ENCODE data around the gene CDC42EP3. TPM values are rescaled to one million over a fixed set of nuclear protein-coding genes. Genes with fewer than 3 reads are reported as not detected.

Gene CDC42EP3
- total RNA-seq, 2 experiments from 2014 or later, result 51.1 to 52.2 TPM

DNA sequence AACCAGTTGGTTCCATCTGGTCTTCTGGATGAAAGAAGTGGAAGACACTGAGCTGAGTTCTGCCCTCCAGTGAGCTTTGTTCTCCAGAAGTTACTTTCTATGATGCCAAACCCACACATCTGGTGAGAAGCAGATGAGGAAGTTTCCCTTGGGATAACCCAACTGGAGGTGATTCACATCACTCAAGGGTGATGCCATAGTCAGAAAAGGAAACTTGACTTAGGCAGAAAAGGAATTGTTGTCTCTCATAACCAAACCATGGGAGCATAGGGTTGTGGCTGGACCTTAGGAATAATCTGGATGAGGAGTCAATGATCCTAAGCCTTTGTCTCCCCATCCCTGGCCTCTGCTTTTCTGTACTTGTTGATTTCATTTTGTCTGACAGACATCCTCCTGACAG is 43.7 kb downstream of the CDC42EP3 start:
- POLR2A ChIA-PET, result no interaction called here
- Mint-ChIP-seq H3K4me1 (peaks cover 67% of the 10 kb centered on the region), H3K27me3 (no peaks in the 10 kb centered on the region)

DNA sequence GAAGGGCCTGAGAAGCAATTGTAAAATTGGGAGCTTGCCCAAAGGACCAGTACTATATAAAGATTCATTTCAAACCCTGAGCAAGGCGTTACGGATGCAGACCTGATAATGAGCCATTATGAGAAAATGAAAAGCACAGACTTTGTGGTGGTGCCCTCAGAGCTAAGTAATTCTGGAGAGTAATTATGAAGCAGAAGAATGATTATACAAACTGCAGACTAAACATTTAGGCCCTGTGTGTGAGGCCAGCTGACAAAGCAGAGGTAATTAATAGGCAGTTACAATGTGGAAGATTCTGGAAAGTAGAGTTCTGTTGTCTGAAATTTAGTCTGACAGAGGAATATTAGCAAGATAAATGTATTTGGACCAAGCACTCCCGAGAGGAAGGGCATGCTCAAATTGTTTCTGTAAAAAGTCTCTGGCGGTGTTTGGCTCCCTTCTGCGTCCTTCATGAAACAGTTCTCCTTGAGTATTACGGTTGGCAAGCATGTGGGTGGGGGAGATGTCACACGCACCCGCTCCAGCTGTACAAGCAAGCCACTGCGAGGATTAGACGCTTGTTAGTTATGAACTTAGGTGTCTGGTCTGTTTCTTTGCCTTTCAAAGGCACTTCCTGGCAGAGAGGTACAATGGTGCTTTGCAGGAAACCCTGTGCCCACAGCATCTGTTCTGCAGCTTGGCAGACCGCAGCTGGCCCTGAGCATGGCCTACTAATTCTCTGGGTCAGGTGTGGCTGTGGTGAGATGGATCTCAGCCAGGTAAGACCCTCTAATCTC is 45.5 kb downstream of the CDC42EP3 start:
- peaks cover 32% of the 10 kb centered on the region for H3K36me3 Mint-ChIP-seq (ENCODE audit: low read depth)
- H3K27me3 Mint-ChIP-seq, result no peaks in the 10 kb centered on the region
- H3K9me3 Mint-ChIP-seq, result no peaks in the 10 kb centered on the region
- peak; percentile 74 for DNase-seq
- H3K27ac Mint-ChIP-seq, result peak overlapping the region; percentile 91
- H3K4me1 Mint-ChIP-seq, result peaks cover 60% of the 10 kb centered on the region
- ChIA-PET CTCF (interaction anchor here (0.8 to 1.8 kb wide), 10 partner anchors 10 to 251 kb away, joined by 3 to 11 read pairs (median 4); no protein-coding TSS in a partner anchor), POLR2A (interaction anchor here (0.6 to 7.2 kb wide), 15 partner anchors 7 to 82 kb away, joined by 3 to 95 read pairs (median 6); partner anchors contain the start of gene CDC42EP3)
- H3K4me3 Mint-ChIP-seq, result peak overlapping the region; percentile 60

More for the DNA sequence above, 43.7 kb downstream of the CDC42EP3 start:
- CTCF ChIA-PET, result no interaction called here
- H3K4me3 Mint-ChIP-seq, result no peak overlapping the region
- no peak for DNase-seq
- peaks cover 25% of the 10 kb centered on the region for H3K36me3 Mint-ChIP-seq (ENCODE audit: low read depth)
- H3K9me3 Mint-ChIP-seq, result no peaks in the 10 kb centered on the region
- no peak overlapping the region for H3K27ac Mint-ChIP-seq

DNA sequence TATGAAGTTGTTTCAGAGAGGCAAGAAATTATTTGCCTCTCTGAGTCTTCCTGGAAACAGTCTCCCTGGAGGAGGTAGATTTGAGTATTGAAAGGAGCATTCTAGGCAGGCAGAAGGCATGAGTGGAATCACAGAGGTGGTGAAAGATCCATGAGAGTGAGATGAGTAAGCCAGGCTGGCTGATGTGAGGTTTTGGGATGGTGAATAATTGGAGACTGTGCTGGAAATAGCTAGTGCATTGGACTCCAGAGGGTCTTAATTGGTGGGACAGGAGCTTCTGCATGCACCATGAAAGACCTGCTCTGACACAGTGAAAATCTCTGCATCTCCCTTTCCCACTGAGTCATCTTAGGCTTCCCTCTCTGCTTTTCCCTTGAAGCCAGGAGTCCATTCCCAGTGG is 46.3 kb downstream of the CDC42EP3 start:
- ChIA-PET CTCF (interaction anchor here (0.7 to 1.8 kb wide), 9 partner anchors 9 to 252 kb away, joined by 3 to 11 read pairs (median 4); no protein-coding TSS in a partner anchor), POLR2A (interaction anchor here (0.6 to 7.2 kb wide), 14 partner anchors 8 to 81 kb away, joined by 3 to 95 read pairs (median 6); partner anchors contain the start of gene CDC42EP3)
- Mint-ChIP-seq H3K27ac (peak overlapping the region; percentile 91), H3K36me3 (ENCODE audit: low read depth) (peaks cover 37% of the 10 kb centered on the region), H3K27me3 (no peaks in the 10 kb centered on the region), H3K9me3 (no peaks in the 10 kb centered on the region), H3K4me1 (peaks cover 54% of the 10 kb centered on the region), H3K4me3 (no peak overlapping the region)
- DNase-seq, result no peak

DNA sequence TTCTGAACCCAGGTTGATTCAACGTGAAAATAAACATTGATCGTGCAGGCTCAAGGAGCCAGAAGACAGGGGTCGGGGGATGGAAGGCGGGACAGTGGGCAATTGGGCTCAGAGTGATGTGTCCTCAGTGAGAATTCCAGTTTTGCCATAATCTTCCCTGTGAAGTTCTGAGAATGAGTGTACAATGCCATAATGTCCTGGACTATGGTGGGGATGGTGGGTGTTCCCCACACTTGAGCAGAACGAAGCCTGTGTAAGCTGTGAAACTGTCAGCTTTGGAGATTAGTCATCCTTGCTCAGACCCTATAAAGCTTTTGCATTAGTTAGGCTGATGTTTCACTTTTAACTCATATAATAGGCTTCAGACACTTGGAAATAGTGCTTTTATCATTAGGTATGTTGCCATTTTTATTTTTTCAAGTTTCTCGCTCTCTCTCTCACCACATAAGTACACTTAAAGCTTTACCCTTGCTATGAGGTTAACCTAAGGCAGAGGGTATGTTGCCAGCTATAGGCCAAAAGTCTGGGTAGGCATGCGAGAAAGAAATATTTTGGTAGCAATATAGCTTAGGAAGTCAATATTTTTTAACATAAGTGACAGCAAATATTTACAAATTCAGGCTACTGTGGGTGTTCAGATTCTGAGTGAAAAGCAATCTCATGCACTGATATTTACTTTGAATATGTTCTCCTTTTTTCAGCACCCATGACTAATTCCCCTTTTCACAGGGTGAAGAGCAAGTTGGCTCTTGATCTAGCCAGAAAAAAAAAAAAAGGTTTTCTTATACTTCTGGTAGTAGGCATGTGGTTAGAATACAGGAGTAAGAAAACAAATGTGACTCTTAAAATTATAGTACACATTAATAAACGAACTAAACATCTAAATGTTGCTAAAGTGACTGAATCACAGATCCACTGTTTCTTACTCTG is 47.2 kb downstream of the CDC42EP3 start:
- ChIA-PET CTCF (interaction anchor here (0.8 to 2.4 kb wide), 6 partner anchors 8 to 210 kb away, joined by 3 to 11 read pairs (median 4); no protein-coding TSS in a partner anchor), POLR2A (interaction anchor here (0.8 to 7.2 kb wide), 13 partner anchors 9 to 475 kb away, joined by 3 to 95 read pairs (median 7); partner anchors contain the start of genes CDC42EP3, CEBPZ and NDUFAF7)
- Mint-ChIP-seq H3K4me3 (peak overlapping the region; percentile 28), H3K36me3 (ENCODE audit: low read depth) (peaks cover 32% of the 10 kb centered on the region), H3K27me3 (no peaks in the 10 kb centered on the region), H3K9me3 (no peaks in the 10 kb centered on the region), H3K4me1 (peaks cover 53% of the 10 kb centered on the region), H3K27ac (peak overlapping the region; percentile 91)
- peak; percentile 33 for DNase-seq

DNA sequence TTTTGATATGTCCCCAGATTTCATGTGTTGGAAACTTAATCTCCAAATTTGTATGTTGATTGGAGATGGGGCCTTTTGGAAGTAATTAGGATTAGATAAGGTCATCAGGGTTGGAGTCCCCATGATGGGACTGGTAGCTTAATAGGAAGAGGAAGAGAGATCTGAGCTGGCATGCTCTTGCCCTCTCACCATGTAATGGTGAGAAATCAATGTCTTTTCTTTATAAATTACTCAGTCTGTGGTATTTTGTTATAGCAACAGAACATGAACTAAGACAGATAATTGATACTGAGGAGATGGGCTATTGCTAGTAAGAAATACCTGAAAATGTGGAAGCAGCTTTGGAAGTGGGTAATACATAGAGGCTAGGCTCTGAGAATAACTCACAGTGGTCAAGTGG is 48.0 kb downstream of the CDC42EP3 start:
- POLR2A ChIA-PET, result interaction anchor here (1.0 to 7.2 kb wide), 11 partner anchors 8 to 474 kb away, joined by 3 to 95 read pairs (median 7); partner anchors contain the start of genes CDC42EP3, CEBPZ and NDUFAF7
- no peak overlapping the region for H3K4me3 Mint-ChIP-seq

DNA sequence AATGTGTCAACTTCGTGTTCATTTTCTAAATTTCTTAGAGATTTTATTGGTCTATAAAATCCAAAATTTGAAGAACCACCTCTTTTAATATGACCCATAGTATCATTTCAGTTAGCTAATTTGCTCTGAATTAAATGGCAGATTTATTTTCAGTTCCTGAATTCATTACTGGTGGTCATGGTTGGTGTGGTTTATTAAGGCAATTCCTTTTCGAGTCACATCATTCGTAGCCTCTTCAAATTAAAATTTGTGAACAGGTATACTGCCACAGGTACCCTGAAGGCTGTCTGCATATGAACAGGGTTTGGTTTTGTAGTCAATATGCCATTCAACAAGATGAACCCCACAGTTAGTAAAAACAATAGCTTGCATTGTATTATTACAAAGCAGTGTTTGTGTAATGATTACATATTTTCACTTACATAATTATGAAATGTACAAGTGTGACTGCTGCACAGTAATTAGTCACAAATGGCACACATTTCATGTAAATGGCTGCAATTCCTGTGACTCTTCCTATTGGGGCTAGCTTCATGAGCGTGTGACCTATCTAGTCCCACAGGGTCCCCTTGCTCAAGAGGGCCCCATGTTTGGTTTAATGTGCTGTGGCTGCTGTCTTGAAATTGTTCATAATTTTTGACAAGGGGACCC is 48.9 kb downstream of the CDC42EP3 start:
- Mint-ChIP-seq H3K4me1 (peaks cover 57% of the 10 kb centered on the region), H3K27ac (no peak overlapping the region), H3K36me3 (ENCODE audit: low read depth) (peaks cover 33% of the 10 kb centered on the region), H3K27me3 (no peaks in the 10 kb centered on the region), H3K9me3 (no peaks in the 10 kb centered on the region), H3K4me3 (no peak overlapping the region)
- no peak for DNase-seq
- CTCF ChIA-PET, result interaction anchor here (0.9 to 2.4 kb wide), 3 partner anchors 22 to 26 kb away, joined by 3 to 11 read pairs (median 6); no protein-coding TSS in a partner anchor
- POLR2A ChIA-PET, result interaction anchor here (1.2 to 7.2 kb wide), 8 partner anchors 8 to 169 kb away, joined by 3 to 95 read pairs (median 20); partner anchors contain the start of gene CDC42EP3

More for the DNA sequence above, 48.0 kb downstream of the CDC42EP3 start:
- CTCF ChIA-PET, result interaction anchor here (0.9 to 2.4 kb wide), 5 partner anchors 22 to 36 kb away, joined by 3 to 11 read pairs (median 4); no protein-coding TSS in a partner anchor
- peak overlapping the region; percentile 91 for H3K27ac Mint-ChIP-seq
- H3K4me1 Mint-ChIP-seq, result peaks cover 54% of the 10 kb centered on the region
- H3K27me3 Mint-ChIP-seq, result no peaks in the 10 kb centered on the region
- H3K36me3 Mint-ChIP-seq (ENCODE audit: low read depth), result peaks cover 33% of the 10 kb centered on the region
- DNase-seq, result no peak
- H3K9me3 Mint-ChIP-seq, result no peaks in the 10 kb centered on the region

DNA sequence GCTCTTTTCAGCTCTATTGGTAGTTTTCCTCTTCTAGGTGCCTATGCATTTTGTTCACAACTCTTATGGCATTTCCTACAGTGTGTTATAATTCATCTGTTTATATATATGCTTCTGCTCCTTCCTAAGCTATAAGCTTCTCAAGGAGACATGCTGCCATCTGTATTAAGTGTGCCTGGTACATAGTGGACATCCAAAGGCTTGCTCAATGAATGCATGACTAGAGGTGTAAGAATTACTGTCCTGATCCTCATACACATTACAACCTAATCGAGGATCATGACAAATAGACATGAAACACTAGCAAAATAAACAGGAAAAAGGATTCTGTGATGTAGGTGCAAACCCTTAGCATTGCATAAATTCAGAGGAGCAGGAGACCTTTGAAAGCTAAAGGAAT is 50.2 kb downstream of the CDC42EP3 start:
- peaks cover 59% of the 10 kb centered on the region for H3K4me1 Mint-ChIP-seq

DNA sequence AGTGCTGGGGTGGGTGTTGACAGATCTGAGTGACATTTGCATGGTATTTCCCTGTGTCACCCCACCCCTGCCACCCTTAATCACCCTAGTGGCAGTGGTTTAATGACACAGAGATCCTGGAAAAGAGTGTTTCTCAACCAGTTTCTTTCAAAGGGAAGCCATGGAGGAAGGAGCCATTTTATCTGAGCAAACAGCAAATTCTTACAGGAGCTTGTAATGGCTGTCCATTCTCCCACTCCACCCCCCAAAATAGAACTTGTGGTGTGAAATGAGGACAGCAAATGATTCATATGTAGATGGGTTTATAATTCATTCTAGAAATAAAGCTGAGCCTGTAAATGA is 51.5 kb downstream of the CDC42EP3 start:
- Mint-ChIP-seq H3K4me3 (no peak overlapping the region), H3K27ac (no peak overlapping the region), H3K36me3 (ENCODE audit: low read depth) (peaks cover 42% of the 10 kb centered on the region), H3K27me3 (no peaks in the 10 kb centered on the region), H3K9me3 (no peaks in the 10 kb centered on the region), H3K4me1 (peaks cover 59% of the 10 kb centered on the region)
- ChIA-PET POLR2A (interaction anchor here (0.6 to 7.2 kb wide), 5 partner anchors 20 to 50 kb away, joined by 3 to 95 read pairs (median 5); no protein-coding TSS in a partner anchor), CTCF (interaction anchor here (1.0 to 1.9 kb wide), 5 partner anchors 20 to 257 kb away, joined by 3 to 5 read pairs (median 3); no protein-coding TSS in a partner anchor)
- DNase-seq, result no peak

More for the DNA sequence above, 50.2 kb downstream of the CDC42EP3 start:
- CTCF ChIA-PET, result interaction anchor here (1.3 to 1.5 kb wide), 4 partner anchors 24 to 256 kb away, joined by 3 to 4 read pairs (median 4); no protein-coding TSS in a partner anchor
- Mint-ChIP-seq H3K27ac (no peak overlapping the region), H3K9me3 (no peaks in the 10 kb centered on the region), H3K27me3 (no peaks in the 10 kb centered on the region), H3K4me3 (no peak overlapping the region), H3K36me3 (ENCODE audit: low read depth) (peaks cover 42% of the 10 kb centered on the region)
- POLR2A ChIA-PET, result interaction anchor here (1.3 to 7.2 kb wide), 3 partner anchors 21 to 49 kb away, joined by 5 to 95 read pairs (median 33); no protein-coding TSS in a partner anchor
- DNase-seq, result no peak

DNA sequence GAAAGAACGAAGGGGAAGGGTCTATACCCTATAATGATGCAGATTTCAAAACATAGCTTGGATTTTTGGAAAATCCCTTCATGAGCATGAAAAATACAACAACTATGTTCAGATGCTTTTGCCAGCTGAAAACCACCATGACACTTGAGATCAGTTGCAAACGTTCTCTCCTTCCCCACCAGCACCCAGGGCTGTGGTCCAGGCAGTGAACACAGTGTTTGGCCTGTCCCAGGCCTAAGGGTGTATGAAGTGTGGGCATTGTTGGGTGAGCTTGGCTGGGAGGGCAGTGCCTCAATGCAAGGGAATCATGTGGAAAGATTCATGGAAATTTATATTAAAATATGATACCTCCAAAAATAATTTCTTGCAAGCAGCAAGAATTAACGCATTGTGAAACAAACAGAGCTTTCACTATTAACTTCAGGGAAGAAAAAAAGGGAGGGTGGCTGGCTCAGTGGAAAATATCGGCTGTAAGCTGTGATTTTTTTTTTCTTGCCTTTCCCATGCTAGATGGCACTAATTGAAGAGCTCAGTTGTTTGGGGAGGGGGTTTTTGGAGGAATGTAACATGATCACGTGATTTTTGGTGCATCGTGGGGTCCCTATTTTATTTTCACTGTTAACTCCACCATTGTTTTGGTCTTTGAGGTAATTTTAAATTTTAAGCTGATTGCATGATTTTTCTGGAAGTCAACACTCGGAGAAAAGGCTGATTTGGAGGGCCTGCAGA is 52.0 kb downstream of the CDC42EP3 start:
- POLR2A ChIA-PET, result interaction anchor here (1.0 to 5.6 kb wide), 4 partner anchors 19 to 70 kb away, joined by 3 to 33 read pairs (median 4); no protein-coding TSS in a partner anchor

DNA sequence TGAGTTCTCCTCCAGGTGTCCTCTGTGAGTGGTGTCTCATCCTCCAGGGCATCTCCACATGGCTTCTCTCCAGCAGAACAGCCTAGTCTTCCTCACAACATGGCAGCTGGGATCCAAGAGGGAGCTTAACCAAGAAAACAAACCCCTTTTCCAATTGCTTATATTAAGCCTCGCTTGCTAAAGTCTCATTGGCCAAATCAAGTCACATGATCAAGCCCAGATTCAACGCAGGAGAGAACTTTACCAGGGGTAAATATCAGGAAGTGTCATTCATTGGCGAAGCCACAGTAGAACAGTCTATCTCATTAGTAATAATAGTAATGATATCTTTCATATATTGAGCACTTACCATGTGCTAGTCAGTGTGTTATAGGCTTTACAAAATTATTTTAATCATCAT is 53.1 kb downstream of the CDC42EP3 start:
- ChIA-PET POLR2A (interaction anchor here (1.0 to 5.6 kb wide), 3 partner anchors 18 to 69 kb away, joined by 3 to 33 read pairs (median 4); no protein-coding TSS in a partner anchor), CTCF (interaction anchor here (0.5 to 1.9 kb wide), 2 partner anchors 30 to 91 kb away, joined by 4 to 5 read pairs; no protein-coding TSS in a partner anchor)
- no peak for DNase-seq
- Mint-ChIP-seq H3K27ac (no peak overlapping the region), H3K9me3 (no peaks in the 10 kb centered on the region), H3K4me1 (peaks cover 56% of the 10 kb centered on the region), H3K27me3 (no peaks in the 10 kb centered on the region), H3K36me3 (ENCODE audit: low read depth) (peaks cover 38% of the 10 kb centered on the region), H3K4me3 (no peak overlapping the region)

More for the DNA sequence above, 52.0 kb downstream of the CDC42EP3 start:
- DNase-seq, result no peak
- Mint-ChIP-seq H3K9me3 (no peaks in the 10 kb centered on the region), H3K36me3 (ENCODE audit: low read depth) (peaks cover 42% of the 10 kb centered on the region), H3K4me3 (no peak overlapping the region), H3K4me1 (peaks cover 59% of the 10 kb centered on the region), H3K27me3 (no peaks in the 10 kb centered on the region), H3K27ac (no peak overlapping the region)
- CTCF ChIA-PET, result interaction anchor here (1.0 to 1.9 kb wide), 3 partner anchors 19 to 31 kb away, joined by 3 to 5 read pairs (median 3); no protein-coding TSS in a partner anchor
